Measurements from ENCODE around the gene AGO4.

- TF ChIP-seq POLR2A (IDR thresholded peaks at IDR 0.05), result no peak
- TF ChIP-seq CTCF (IDR thresholded peaks at IDR 0.05), result no peak
These were observed 43.5 kb downstream of the AGO4 start for GRCh38 chr1:35851132-35851869.

All from uterus (tissue), 2 donors.